EH (cell line): Measurements from ENCODE around the gene CCDC106.

Experiments used
- DNase-seq: peaks from one replicate; pipeline ENCODE4 v3.0.0-alpha.2; 2015; ENCODE audit warnings: low read depth

The CCDC106 gene

GRCh38 chr19:55668603-55669348 lies 20.8 kb downstream of the CCDC106 start:
- no peak for DNase-seq

GRCh38 chr19:55669418-55670279 lies 21.6 kb downstream of the CCDC106 start:
- DNase-seq = no peak

GRCh38 chr19:55670280-55671053 lies 22.5 kb downstream of the CCDC106 start:
- DNase-seq = no peak

DNA sequence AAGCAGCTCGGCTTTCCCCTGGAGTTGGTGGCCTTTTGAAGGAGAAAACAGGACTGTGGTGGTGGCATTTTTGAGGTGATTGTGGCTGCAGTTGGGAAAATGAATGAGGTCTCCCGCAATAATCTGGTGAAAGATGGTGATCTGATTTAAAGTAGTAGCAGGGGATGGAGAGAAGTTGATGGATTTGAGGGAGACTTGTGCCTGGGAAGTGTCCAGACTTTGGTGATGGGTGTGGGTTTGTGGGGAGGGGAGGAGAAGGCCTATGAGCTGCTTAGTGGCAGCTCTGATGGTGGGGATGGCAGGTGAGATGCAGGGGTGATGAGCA lies 23.0 kb downstream of the CCDC106 start:
- no peak for DNase-seq

DNA sequence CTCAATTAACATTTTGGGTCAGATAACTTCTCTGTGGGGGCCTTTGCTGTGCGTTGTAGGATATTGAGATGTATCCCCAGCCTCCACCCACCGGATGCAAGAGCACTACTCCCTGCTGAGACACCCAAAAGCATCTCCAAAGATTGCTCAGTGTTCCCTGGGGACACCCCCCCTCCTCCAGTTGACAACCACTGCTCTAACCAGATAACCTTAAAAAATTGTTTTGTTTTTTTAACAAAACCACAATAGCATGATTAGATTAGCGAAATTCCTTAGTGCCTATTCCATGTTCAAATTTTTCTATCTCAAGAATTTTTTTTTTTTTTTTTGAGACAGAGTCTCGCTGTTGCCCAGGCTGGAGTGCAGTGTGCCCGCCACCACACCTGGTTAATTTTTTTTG lies 24.4 kb downstream of the CCDC106 start:
- peak; percentile 66 for DNase-seq

- no peak for DNase-seq
Observed at GRCh38 chr19:55673465-55673864, 25.5 kb downstream of the CCDC106 start.

DNA sequence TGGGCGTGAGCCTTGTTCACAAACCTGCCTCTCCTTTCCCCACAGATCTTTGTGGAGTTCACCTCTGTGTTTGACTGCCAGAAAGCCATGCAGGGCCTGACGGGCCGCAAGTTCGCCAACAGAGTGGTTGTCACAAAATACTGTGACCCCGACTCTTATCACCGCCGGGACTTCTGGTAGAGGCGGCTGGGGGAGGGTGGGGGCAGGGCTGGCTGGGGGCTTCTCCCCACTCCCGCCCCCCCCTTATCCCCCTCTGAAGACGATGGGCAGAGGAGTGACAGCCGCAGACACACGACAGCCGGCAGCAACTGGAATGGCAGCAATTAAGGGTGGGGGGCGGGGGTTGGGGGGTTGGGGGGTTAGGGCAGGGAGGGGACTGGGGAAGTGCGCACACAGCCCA lies 25.9 kb downstream of the CCDC106 start:
- no peak for DNase-seq

DNA sequence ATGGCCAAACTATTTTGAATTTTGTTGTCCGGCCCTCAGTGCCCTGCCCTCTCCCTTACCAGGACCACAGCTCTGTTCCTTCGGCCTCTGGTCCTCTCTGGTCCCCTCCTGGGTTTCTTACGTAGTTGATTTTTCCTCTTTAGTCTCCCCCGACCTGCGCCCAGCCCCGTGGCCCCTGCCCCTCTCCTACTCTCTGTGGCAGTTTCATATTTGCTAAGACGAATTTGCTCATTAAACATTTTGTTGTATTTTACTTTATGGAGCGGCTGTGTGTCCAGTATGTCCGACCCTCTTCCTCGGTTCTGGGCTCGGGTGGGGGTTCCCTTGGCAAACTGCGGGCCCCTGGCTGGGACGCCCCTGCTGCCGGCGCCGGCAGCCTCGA lies 26.4 kb downstream of the CCDC106 start:
- no peak for DNase-seq

DNA sequence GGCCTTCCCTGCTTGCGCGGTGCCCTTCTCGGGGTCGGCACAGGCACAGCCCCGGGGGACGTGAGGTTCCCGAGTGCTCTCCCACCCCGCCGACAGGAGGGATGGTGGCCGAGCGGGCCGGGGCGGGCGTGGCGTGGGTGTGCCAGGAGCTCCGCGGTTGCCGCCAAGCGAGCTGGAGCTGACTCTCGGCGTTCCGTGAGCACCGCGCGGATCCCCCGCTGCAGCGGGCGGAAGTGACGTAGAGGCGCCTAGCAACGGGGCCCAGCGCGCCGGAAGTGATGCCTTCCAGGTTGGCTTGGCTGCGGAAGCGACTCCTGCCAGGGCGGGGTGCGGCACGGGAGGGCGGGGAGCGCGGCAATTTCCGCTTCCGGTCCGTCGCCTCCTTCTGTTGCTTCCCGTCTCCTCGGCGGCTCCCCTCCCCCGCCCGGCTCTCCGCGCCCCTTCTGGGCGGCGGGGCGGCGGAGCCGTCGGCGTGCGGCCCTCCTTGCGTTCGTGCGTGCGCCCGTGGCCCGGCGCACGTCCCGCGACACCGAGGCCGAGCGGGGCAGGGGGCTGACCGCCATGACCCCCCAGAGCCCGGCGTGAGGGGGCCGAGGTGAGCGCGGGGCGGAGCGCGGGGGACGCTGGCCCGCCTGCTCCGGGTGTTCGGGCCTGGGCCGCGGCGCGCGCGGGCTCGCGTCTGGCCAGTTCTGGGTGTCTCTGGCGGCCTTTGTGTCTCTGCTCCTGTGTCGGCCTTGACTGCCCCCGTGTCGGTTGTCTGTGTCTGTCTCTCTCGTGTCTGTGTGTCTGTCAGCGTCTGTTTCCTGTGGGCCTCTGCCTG lies 27.0 kb downstream of the CCDC106 start, which contains the start of gene EPN1:
EPN1 (plus strand) TSS at position 386 of the 820 bp plus-strand sequence. CDS start 3,402 bp downstream, outside the sequence.
- DNase-seq = peak; percentile 97

- DNase-seq = no peak
Observed at GRCh38 chr19:55675661-55676354, 27.8 kb downstream of the CCDC106 start.

DNA sequence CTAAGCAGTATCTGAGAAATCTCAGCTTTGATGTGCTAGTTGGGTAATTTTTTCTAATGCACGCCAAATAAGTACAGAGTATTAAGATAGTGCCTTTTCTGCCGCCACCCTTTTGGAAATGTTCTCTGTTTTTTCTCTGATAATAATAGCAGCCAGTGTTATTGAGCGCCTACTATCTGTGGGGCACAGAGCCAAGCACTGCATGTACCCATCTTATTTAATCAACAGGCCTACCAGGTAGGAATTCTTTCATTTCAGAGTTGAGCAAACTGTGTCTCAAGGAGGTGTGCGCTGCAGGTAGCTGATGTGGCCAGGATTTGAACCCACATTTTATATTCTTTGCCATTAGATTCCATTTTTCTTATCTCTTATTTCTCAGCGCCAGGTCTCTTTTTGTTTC lies 28.4 kb downstream of the CCDC106 start:
- peak; percentile 16 for DNase-seq

GRCh38 chr19:55676889-55677505 lies 29.0 kb downstream of the CCDC106 start:
- DNase-seq = no peak

DNA sequence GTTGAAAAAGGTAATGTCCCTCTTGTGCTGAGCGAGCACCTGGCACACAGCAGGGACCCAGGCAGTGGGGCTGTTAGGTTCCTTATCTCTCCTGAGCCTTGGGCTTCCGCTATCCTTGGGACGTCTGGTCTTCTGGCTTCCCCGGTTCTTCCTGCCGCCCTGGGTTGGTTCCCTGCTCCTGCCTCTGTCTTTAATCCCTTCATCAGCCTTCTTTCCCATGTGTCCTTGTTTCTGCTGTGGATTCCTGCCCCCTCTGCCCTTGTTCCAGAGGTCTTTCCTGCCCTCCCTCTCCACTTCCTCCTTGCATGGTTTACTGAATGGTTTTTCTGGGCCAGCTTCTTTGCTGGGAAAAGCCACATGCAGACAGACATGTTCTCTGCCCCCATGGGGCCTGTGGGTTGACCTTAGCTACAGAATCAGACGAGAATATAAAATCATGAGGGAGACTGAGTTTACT lies 29.6 kb downstream of the CCDC106 start:
- no peak for DNase-seq

DNA sequence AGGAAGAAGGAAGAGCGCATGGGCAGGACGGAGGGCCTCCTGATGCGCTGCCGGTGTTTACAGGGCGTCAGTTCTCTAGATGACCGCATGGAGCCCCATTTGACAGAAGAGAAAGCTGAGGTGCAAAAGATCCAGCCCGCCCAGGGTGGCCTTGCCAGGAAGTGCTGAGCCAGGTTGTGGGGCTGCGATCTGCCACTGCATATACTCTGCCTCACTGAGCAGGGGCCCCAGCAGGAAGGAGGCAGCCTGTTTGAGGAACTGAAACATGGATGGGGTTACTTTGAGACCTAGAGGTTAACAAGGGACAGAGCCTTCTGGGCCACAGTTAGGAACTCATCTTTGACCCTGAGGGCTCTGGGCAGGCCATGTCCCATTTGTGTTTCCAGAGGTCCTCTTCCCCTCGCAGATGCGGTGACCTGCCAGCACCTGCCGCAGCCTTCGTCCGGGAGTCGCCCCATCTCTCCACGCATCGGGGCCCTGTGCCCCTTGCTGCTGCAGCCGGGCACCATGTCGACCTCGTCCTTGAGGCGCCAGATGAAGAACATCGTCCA lies 30.2 kb downstream of the CCDC106 start:
- no peak for DNase-seq

- DNase-seq = peak; percentile 27
Observed at GRCh38 chr19:55679343-55680257, 31.6 kb downstream of the CCDC106 start.

- DNase-seq = no peak
Observed at GRCh38 chr19:55680339-55681130, 32.5 kb downstream of the CCDC106 start.

- DNase-seq = peak; percentile 37
Observed at GRCh38 chr19:55681131-55682092, 33.4 kb downstream of the CCDC106 start.
